ENCODE measurements around the gene GPR37. TPM values are rescaled to one million over a fixed set of nuclear protein-coding genes. Genes with fewer than 3 reads are reported as not detected.

The GPR37 gene
- total RNA-seq, 3 donors from 2014 or later = 0.93 to 1.2 (median 1.1) TPM

- Histone ChIP-seq H3K4me1 (ENCODE audit: low read depth) (no peaks in the 10 kb centered on the region), H3K9me3 (no peaks in the 10 kb centered on the region), H3K4me3 (no peak overlapping the region), H3K36me3 (ENCODE audit: low read depth) (no peaks in the 10 kb centered on the region)
- DNase-seq = no peak
- no peak for ATAC-seq
- intact Hi-C loops (cut with DNase I, micrococcal nuclease) = no loop called here
- TF ChIP-seq, protein P1, sequence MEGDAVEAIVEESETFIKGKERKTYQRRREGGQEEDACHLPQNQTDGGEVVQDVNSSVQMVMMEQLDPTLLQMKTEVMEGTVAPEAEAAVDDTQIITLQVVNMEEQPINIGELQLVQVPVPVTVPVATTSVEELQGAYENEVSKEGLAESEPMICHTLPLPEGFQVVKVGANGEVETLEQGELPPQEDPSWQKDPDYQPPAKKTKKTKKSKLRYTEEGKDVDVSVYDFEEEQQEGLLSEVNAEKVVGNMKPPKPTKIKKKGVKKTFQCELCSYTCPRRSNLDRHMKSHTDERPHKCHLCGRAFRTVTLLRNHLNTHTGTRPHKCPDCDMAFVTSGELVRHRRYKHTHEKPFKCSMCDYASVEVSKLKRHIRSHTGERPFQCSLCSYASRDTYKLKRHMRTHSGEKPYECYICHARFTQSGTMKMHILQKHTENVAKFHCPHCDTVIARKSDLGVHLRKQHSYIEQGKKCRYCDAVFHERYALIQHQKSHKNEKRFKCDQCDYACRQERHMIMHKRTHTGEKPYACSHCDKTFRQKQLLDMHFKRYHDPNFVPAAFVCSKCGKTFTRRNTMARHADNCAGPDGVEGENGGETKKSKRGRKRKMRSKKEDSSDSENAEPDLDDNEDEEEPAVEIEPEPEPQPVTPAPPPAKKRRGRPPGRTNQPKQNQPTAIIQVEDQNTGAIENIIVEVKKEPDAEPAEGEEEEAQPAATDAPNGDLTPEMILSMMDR (IDR thresholded peaks at IDR 0.05) = no peak
Observed at GRCh38 chr7:124810605-124811004, 45.0 kb upstream of the GPR37 start.

GRCh38 chr7:124808206-124808605, 42.6 kb upstream of the GPR37 start:
- DNase-seq (no peak), ATAC-seq (no peak)
- Histone ChIP-seq H3K36me3 (ENCODE audit: low read depth) (no peaks in the 10 kb centered on the region), H3K4me1 (ENCODE audit: low read depth) (no peaks in the 10 kb centered on the region), H3K4me3 (no peak overlapping the region), H3K9me3 (no peaks in the 10 kb centered on the region)
- intact Hi-C loops (cut with DNase I, micrococcal nuclease) = no loop called here
- TF ChIP-seq, protein P1 (IDR thresholded peaks at IDR 0.05) = no peak

DNA sequence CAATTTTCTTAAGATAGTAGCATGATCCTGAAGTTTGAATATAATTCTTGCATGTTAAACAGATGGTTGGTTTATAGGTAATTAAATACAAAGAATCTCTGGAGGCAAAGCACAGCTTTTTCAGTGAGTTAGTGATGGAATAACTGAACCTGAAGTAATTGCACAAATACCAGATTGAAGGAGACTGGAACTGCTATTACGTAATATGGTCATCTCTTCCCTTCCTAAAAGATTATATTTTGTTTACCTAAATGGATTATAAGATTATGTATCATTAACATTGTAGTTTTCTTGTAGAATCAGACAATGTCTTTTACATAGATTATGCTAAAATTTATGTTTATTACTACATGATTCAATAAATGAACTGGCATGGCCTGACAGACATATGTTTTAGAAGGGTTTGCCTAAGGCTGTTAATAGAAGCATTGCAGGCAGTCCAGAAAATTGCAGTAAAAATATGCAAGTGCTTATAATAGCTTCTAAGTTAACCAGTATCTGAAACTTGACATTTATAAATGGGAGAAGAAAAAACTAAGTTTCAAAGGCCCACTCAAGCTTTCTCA, 35.8 kb upstream of the GPR37 start:
- Histone ChIP-seq H3K4me1 (ENCODE audit: low read depth) (no peaks in the 10 kb centered on the region), H3K4me3 (no peak overlapping the region), H3K36me3 (ENCODE audit: low read depth) (no peaks in the 10 kb centered on the region), H3K9me3 (no peaks in the 10 kb centered on the region)
- ATAC-seq (no peak), DNase-seq (no peak)
- intact Hi-C loops (cut with DNase I, micrococcal nuclease) = no loop called here
- TF ChIP-seq, protein P1 (IDR thresholded peaks at IDR 0.05) = no peak

DNA sequence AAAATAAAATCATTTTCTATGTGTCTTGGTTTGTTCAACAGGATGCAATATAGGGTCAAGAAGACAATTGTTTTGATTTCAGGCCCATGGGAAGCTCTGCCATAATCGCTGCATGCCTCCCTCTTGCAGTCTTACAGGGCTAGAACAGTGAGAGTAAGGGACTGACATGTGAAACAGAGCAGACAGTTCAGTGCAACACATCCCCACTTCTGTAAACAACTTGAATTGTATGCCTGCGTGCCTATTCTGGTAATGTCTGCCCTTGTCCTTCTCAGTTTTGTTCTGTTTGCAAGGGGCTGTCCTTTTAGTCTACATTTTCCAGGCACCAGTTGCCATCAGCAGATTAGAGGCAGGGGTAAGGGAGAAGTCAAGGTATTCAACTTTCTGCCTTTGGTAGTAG, 34.8 kb upstream of the GPR37 start:
- TF ChIP-seq, protein P1 (IDR thresholded peaks at IDR 0.05) = no peak
- no peak for DNase-seq
- no peaks in the 10 kb centered on the region for H3K36me3 ChIP-seq (ENCODE audit: low read depth)
- intact Hi-C loops (cut with DNase I, micrococcal nuclease) = no loop called here
- ATAC-seq = no peak
- H3K9me3 ChIP-seq = no peaks in the 10 kb centered on the region
- no peaks in the 10 kb centered on the region for H3K4me1 ChIP-seq (ENCODE audit: low read depth)
- H3K4me3 ChIP-seq = no peak overlapping the region

GRCh38 chr7:124799448-124799847, 33.9 kb upstream of the GPR37 start:
- ATAC-seq = no peak
- TF ChIP-seq, protein P1 (IDR thresholded peaks at IDR 0.05) = no peak
- Histone ChIP-seq H3K9me3 (no peaks in the 10 kb centered on the region), H3K36me3 (ENCODE audit: low read depth) (no peaks in the 10 kb centered on the region), H3K4me1 (ENCODE audit: low read depth) (no peaks in the 10 kb centered on the region), H3K4me3 (no peak overlapping the region)
- no peak for DNase-seq
- intact Hi-C loops (cut with DNase I, micrococcal nuclease) = no loop called here

GRCh38 chr7:124796771-124797170, 31.2 kb upstream of the GPR37 start:
- TF ChIP-seq, protein P1 (IDR thresholded peaks at IDR 0.05) = no peak
- Histone ChIP-seq H3K9me3 (no peaks in the 10 kb centered on the region), H3K4me3 (no peak overlapping the region), H3K36me3 (ENCODE audit: low read depth) (no peaks in the 10 kb centered on the region), H3K4me1 (ENCODE audit: low read depth) (no peaks in the 10 kb centered on the region)
- DNase-seq = no peak
- intact Hi-C loops (cut with DNase I, micrococcal nuclease) = no loop called here
- ATAC-seq = peak; percentile 59
